ENCODE results near the gene COL4A2.

GRCh38 chr13:110314516-110315245 lies 7.6 kb downstream of the COL4A2 start:
- no peak for TF ChIP-seq CTCF (IDR thresholded peaks at IDR 0.05; ENCODE audit: insufficient read depth, low read depth, low read length)
- no peak for TF ChIP-seq EZH2 (IDR thresholded peaks at IDR 0.05; ENCODE audit: insufficient read depth, low read length)

Measured in astrocyte (in vitro differentiated cells and primary cell).